GM12878 (cell line): ENCODE data around the gene HEXIM2.

Experiments
- CBX5 ChIP-seq: sonication (generic); IDR thresholded peaks from 2 replicates; pipeline ENCODE4 v1.6.1; 2016; ENCODE audit warnings: low read depth, moderate library complexity, mild to moderate bottlenecking, inconsistent platforms
- ELK1 ChIP-seq: IDR thresholded peaks from 2 replicates; pipeline ENCODE4 v1.6.1; 2012; ENCODE audit warnings: low read depth, low read length, improper control_type of control experiment
- EP300 ChIP-seq, 2 experiments: fragments of 150-350 bp in 1 of 2; IDR thresholded peaks; 2 replicates each; pipeline ENCODE4 v1.6.1; 2011 to 2012; ENCODE audit warnings: low read depth in 2 of 2, low read length in 2 of 2, borderline replicate concordance in 1 of 2, improper control_type of control experiment in 1 of 2, inconsistent platforms in 1 of 2; ENCODE audit not compliant: control insufficient read depth in 1 of 2
- FOS ChIP-seq: IDR thresholded peaks from 3 replicates; pipeline ENCODE4 v1.6.1; 2011; ENCODE audit warnings: borderline replicate concordance; ENCODE audit not compliant: insufficient read length; ENCODE audit errors: extremely low read depth

- TF ChIP-seq ELK1 (no peak), CBX5 (no peak), FOS (no peak), EP300 (IDR thresholded peaks at IDR 0.05; ENCODE audit: borderline replicate concordance in 1 of 2, control insufficient read depth in 1 of 2, low read depth in 2 of 2, low read length in 2 of 2) (no peak)
Measured at GRCh38 chr17:45116434-45117016, 45.1 kb upstream of the HEXIM2 start.
